ENCODE measurements around the gene ENPEP. TPM values are rescaled to one million over a fixed set of nuclear protein-coding genes. Genes with fewer than 3 reads are reported as not detected.

Gene ENPEP
- total RNA-seq, 1 donor from 2014 or later: not detected

GRCh38 chr4:110493520-110493919 lies 17.6 kb downstream of the ENPEP start:
- ChIA-PET POLR2A (no interaction called here), CTCF (interaction anchor here (1.4 kb wide), 1 partner anchor 17 kb away, joined by 3 read pairs; no protein-coding TSS in a partner anchor)
- Mint-ChIP-seq H3K9me3 (no peaks in the 10 kb centered on the region), H3K36me3 (ENCODE audit: low read depth) (no peaks in the 10 kb centered on the region), H3K4me1 (no peaks in the 10 kb centered on the region), H3K27me3 (peaks cover 15% of the 10 kb centered on the region), H3K4me3 (no peak overlapping the region), H3K27ac (no peak overlapping the region)
- no peak for TF ChIP-seq CTCF (IDR thresholded peaks at IDR 0.05)
- DNase-seq (no peak), ATAC-seq (ENCODE audit: low read depth) (no peak)
- intact Hi-C loops (cut with micrococcal nuclease): no loop called here

- no peaks in the 10 kb centered on the region for H3K4me1 Mint-ChIP-seq
- CTCF ChIA-PET: interaction anchor here (1.8 kb wide), 1 partner anchor 11 kb away, joined by 4 read pairs; no protein-coding TSS in a partner anchor
- no peak for TF ChIP-seq CTCF (IDR thresholded peaks at IDR 0.05)
- no peak overlapping the region for H3K4me3 Mint-ChIP-seq
- no peak overlapping the region for H3K27ac Mint-ChIP-seq
- DNase-seq (no peak), ATAC-seq (ENCODE audit: low read depth) (no peak)
- no peaks in the 10 kb centered on the region for H3K36me3 Mint-ChIP-seq (ENCODE audit: low read depth)
- POLR2A ChIA-PET: no interaction called here
- no peaks in the 10 kb centered on the region for H3K9me3 Mint-ChIP-seq
- H3K27me3 Mint-ChIP-seq: peaks cover 18% of the 10 kb centered on the region
- intact Hi-C loops (cut with micrococcal nuclease): no loop called here
Measured at GRCh38 chr4:110498420-110498819, 22.5 kb downstream of the ENPEP start.

GRCh38 chr4:110499126-110499525 lies 23.2 kb downstream of the ENPEP start:
- intact Hi-C loops (cut with micrococcal nuclease): no loop called here
- Mint-ChIP-seq H3K27me3 (peaks cover 14% of the 10 kb centered on the region), H3K4me1 (no peaks in the 10 kb centered on the region), H3K4me3 (no peak overlapping the region), H3K9me3 (no peaks in the 10 kb centered on the region), H3K36me3 (ENCODE audit: low read depth) (no peaks in the 10 kb centered on the region), H3K27ac (no peak overlapping the region)
- no peak for ATAC-seq (ENCODE audit: low read depth)
- ChIA-PET POLR2A (no interaction called here), CTCF (interaction anchor here (1.8 kb wide), 1 partner anchor 10 kb away, joined by 4 read pairs; no protein-coding TSS in a partner anchor)
- TF ChIP-seq CTCF (IDR thresholded peaks at IDR 0.05): no peak
- no peak for DNase-seq

- no peak for TF ChIP-seq CTCF (IDR thresholded peaks at IDR 0.05)
- intact Hi-C loops (cut with micrococcal nuclease): no loop called here
- POLR2A ChIA-PET: no interaction called here
- H3K27me3 Mint-ChIP-seq: peaks cover 11% of the 10 kb centered on the region
- no peaks in the 10 kb centered on the region for H3K9me3 Mint-ChIP-seq
- DNase-seq (no peak), ATAC-seq (ENCODE audit: low read depth) (no peak)
- CTCF ChIA-PET: no interaction called here
- H3K27ac Mint-ChIP-seq: no peak overlapping the region
- no peak overlapping the region for H3K4me3 Mint-ChIP-seq
- H3K4me1 Mint-ChIP-seq: no peaks in the 10 kb centered on the region
- no peaks in the 10 kb centered on the region for H3K36me3 Mint-ChIP-seq (ENCODE audit: low read depth)
Measured at GRCh38 chr4:110501826-110502225, 25.9 kb downstream of the ENPEP start.

- Mint-ChIP-seq H3K36me3 (ENCODE audit: low read depth) (no peaks in the 10 kb centered on the region), H3K27me3 (peaks cover 9% of the 10 kb centered on the region), H3K9me3 (no peaks in the 10 kb centered on the region), H3K4me3 (no peak overlapping the region), H3K4me1 (no peaks in the 10 kb centered on the region), H3K27ac (no peak overlapping the region)
- no peak for TF ChIP-seq CTCF (IDR thresholded peaks at IDR 0.05)
- ATAC-seq (ENCODE audit: low read depth) (no peak), DNase-seq (no peak)
- CTCF ChIA-PET: no interaction called here
- intact Hi-C loops (cut with micrococcal nuclease): no loop called here
- POLR2A ChIA-PET: no interaction called here
Measured at GRCh38 chr4:110503270-110504083, 27.5 kb downstream of the ENPEP start.
